ENCODE measurements around the gene VPS52. TPM values are rescaled to one million over a fixed set of nuclear protein-coding genes. Genes with fewer than 3 reads are reported as not detected.

The VPS52 gene
- total and polyA plus RNA-seq, 9 of the 15 experiments (the other 6 are each of a cell fraction or from before 2014, with no cell fraction given) = 24.4 to 103 (median 40.2) TPM

GRCh38 chr6:33248932-33249731 lies 22.5 kb downstream of the VPS52 start (continued):
- TF ChIP-seq ARID2 (IDR thresholded peaks at IDR 0.05) (peak; percentile 43; the same call in 1 of the 2 replicates), TEAD2 (tag; IDR thresholded peaks at IDR 0.05) (no peak), SP1 (CRISPR knock-in tag; IDR thresholded peaks at IDR 0.05) (peak; percentile 94), ILK (tag; IDR thresholded peaks at IDR 0.05; ENCODE audit: borderline replicate concordance, low read depth) (no peak), TRIM28 (IDR thresholded peaks at IDR 0.05) (no peak), SMAD1 (IDR thresholded peaks at IDR 0.05; ENCODE audit: low read depth, low read length, partially characterized antibody) (peak; percentile 24), ZFP30 (CRISPR knock-in tag; IDR thresholded peaks at IDR 0.05; ENCODE audit: borderline replicate concordance) (no peak), MBD2 (IDR thresholded peaks at IDR 0.05; ENCODE audit: borderline replicate concordance, low read depth) (no peak), ZNF695 (CRISPR knock-in tag; IDR thresholded peaks at IDR 0.05) (no peak), SETDB1 (IDR thresholded peaks at IDR 0.05; ENCODE audit: low read length) (no peak), NCOA1 (IDR thresholded peaks at IDR 0.05; ENCODE audit: low read depth) (peak; percentile 85), IRF9 (tag; IDR thresholded peaks at IDR 0.05) (no peak), CBFB (CRISPR knock-in tag; IDR thresholded peaks at IDR 0.05) (no peak), POLR2A (conservative IDR thresholded peaks at IDR 0.05) (peak; percentile 96), ARID3B (CRISPR knock-in tag; IDR thresholded peaks at IDR 0.05; ENCODE audit: borderline replicate concordance) (no peak), ZMIZ1 (IDR thresholded peaks at IDR 0.05; ENCODE audit: low read depth in 2 of 2, low read length in 2 of 2) (peak in 1 of 2 experiments; percentile 17; a peak in 1 of 4 replicates), PHF21A (IDR thresholded peaks at IDR 0.05; ENCODE audit: borderline replicate concordance, low read depth) (no peak), RUNX1 (IDR thresholded peaks at IDR 0.05; ENCODE audit: low read depth) (0 out of 2 replicates have a peak, but pooled peaks have one; percentile 43), ZBTB34 (CRISPR knock-in tag; IDR thresholded peaks at IDR 0.05) (no peak), DLX4 (CRISPR knock-in tag; IDR thresholded peaks at IDR 0.05) (no peak)
